Cardiac fibroblast (primary cell): ENCODE data around the gene GPT2.
A peak's percentile ranks its signal among the peaks of the same experiment; 100 is the strongest.

Experiments used
- DNase-seq, 2 donors: peaks; one replicate each; pipeline versions ENCODE4 v3.0.0 to v3.0.0-alpha.2; 2010; ENCODE audit warnings: low read depth in 2 of 2
- H3K4me3 ChIP-seq, 2 donors: replicated peaks in 1 of 2; 1 replicate in 1 of 2; 2 replicates in 1 of 2; pipeline ENCODE4 v1.5.1; 2011; ENCODE audit warnings: low read depth in 2 of 2, low read length in 2 of 2, mild to moderate bottlenecking in 2 of 2, moderate library complexity in 1 of 2
- TF ChIP-seq, protein P1 (sequence below): IDR thresholded peaks from one replicate; pipeline ENCODE4 v1.5.1; 2011; ENCODE audit warnings: low read depth, mild to moderate bottlenecking, low read length, inconsistent platforms

The GPT2 gene

DNA sequence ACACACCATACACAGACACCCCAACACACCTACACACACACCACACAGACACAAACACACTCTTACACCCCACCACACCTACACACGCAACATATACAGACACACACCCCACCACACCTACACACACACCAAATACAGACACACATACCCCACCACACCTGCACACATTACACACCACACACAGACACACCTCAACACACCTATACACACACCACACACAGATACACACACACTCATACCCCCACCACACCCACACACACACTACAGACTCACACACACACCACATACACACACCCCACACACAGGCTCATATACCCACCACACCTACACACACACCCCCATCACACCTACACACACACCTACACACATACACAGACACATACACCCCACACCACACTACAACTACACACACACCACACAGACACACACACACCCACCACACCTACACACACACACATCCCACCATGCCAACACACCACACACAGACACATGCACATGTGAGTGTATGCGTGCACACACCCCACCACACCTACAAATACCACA, 31.4 kb downstream of the GPT2 start:
- TF ChIP-seq, protein P1, sequence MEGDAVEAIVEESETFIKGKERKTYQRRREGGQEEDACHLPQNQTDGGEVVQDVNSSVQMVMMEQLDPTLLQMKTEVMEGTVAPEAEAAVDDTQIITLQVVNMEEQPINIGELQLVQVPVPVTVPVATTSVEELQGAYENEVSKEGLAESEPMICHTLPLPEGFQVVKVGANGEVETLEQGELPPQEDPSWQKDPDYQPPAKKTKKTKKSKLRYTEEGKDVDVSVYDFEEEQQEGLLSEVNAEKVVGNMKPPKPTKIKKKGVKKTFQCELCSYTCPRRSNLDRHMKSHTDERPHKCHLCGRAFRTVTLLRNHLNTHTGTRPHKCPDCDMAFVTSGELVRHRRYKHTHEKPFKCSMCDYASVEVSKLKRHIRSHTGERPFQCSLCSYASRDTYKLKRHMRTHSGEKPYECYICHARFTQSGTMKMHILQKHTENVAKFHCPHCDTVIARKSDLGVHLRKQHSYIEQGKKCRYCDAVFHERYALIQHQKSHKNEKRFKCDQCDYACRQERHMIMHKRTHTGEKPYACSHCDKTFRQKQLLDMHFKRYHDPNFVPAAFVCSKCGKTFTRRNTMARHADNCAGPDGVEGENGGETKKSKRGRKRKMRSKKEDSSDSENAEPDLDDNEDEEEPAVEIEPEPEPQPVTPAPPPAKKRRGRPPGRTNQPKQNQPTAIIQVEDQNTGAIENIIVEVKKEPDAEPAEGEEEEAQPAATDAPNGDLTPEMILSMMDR, result no peak
- H3K4me3 ChIP-seq, result no peak overlapping the region
- no peak for DNase-seq

GRCh38 chr16:46916980-46917379, 32.8 kb downstream of the GPT2 start:
- DNase-seq, result peak in 1 of 2 donors; percentile 12
- H3K4me3 ChIP-seq, result no peak overlapping the region
- TF ChIP-seq, protein P1, result no peak

GRCh38 chr16:46918400-46918799, 34.2 kb downstream of the GPT2 start:
- H3K4me3 ChIP-seq, result no peak overlapping the region
- TF ChIP-seq, protein P1, result no peak
- DNase-seq, result no peak

DNA sequence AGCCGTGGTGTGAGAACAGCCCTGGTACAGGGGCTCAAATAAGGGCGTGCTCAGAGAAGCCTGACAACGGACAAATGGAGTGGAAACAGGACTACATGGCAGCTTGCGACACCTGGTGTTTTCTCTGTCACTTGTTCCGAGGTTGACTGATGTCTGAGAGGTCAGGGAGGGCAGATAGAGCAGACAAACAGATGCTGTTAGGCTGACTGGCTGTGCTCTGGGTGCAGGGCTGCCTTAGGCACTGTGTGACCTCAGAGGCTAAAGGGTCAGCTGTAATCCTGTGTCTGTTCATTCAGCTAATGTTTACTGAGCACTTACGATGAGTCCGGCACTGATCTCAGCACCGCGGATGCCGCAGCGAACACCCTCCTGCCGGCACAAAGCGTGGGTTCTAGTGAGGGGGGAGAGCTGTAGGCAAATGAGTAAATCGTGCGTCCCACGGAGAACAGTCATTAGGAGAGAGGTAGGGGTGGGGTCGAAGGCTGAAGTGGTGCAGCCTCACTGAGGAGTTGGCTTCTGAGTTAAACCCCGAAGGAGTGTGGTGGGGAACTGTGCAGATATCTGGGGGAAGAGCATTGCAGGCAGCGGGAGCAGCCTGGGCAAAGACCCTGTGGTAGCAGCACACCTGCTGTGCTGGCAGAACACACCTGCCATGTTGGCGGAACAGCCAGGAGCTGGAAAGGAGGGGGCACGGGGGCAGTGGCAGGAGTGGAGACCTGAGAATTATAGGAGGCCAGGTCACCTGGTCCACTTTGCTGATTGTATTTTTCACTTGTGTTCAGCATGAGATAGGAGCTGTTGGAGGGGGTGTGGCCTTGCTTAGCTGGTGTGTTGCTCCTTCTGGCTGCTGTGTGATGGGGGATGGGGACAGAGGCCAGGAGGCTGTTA, 35.0 kb downstream of the GPT2 start:
- H3K4me3 ChIP-seq, result no peak overlapping the region
- TF ChIP-seq, protein P1, result no peak
- no peak for DNase-seq

- no peak overlapping the region for H3K4me3 ChIP-seq
- DNase-seq, result no peak
- TF ChIP-seq, protein P1, result no peak
These were observed 36.4 kb downstream of the GPT2 start for GRCh38 chr16:46920402-46921068.

- TF ChIP-seq, protein P1, result no peak
- no peak for DNase-seq
- H3K4me3 ChIP-seq, result no peak overlapping the region
These were observed 38.1 kb downstream of the GPT2 start for GRCh38 chr16:46922239-46922638.
